SK-N-SH (cell line): ENCODE measurements around the gene TNFRSF14. TPM values are rescaled to one million over a fixed set of nuclear protein-coding genes. Genes with fewer than 3 reads are reported as not detected.
"Not testable (repeated sequence)": the region's sequence is repeated elsewhere in the genome, so short reads cannot be mapped to it uniquely, and the experiment has no call there.

Experiments used
- CTCF ChIA-PET: fragments of 300-600, 350-600 bp; formaldehyde crosslinking; extraction: SDS; loops from one replicate; lab custom pipeline; 2021; lab: Yijun Ruan, JAX
- POLR2A ChIA-PET: fragments of 350-600 bp; sonication (Branson Sonifier 250); formaldehyde crosslinking; extraction: SDS; loops from one replicate; lab custom pipeline; 2020; ENCODE audit warnings: antibody characterized with exemption, inconsistent platforms; lab: Yijun Ruan, JAX
- DNase-seq: peaks from one replicate; pipeline ENCODE4 v3.0.0; 2012
- H2AFZ ChIP-seq: fragments of 200-600 bp; sonication (generic); 2 replicates; pipeline ENCODE4 v1.8.1; 2016; ENCODE audit warnings: antibody characterized with exemption, mild to moderate bottlenecking, low read depth
- H3F3A ChIP-seq: fragments of 200-600 bp; sonication (generic); replicated peaks from 2 replicates; pipeline ENCODE3; 2016; ENCODE audit warnings: antibody characterized with exemption, mild to moderate bottlenecking; ENCODE audit not compliant: insufficient read depth
- H3K27ac ChIP-seq, 2 experiments: fragments of 200-500 bp in 1 of 2; fragments of 200-600 bp in 1 of 2; sonication (Bioruptor generic) in 1 of 2; sonication (generic), shearing (Covaris generic) in 1 of 2; 2 replicates each; pipeline versions ENCODE4 v1.5.1 to v1.6.1; 2014 to 2016; ENCODE audit warnings: low read depth in 2 of 2, inconsistent platforms in 1 of 2, low read length in 1 of 2, mild to moderate bottlenecking in 1 of 2, mixed read lengths in 1 of 2
- H3K27me3 ChIP-seq: fragments of 200-600 bp; sonication (generic), shearing (Covaris generic); 2 replicates; pipeline ENCODE4 v1.6.1; 2016; ENCODE audit warnings: mixed run types; ENCODE audit not compliant: insufficient read depth
- H3K36me3 ChIP-seq, 2 experiments: fragments of 200-500 bp in 1 of 2; fragments of 200-600 bp in 1 of 2; sonication (Bioruptor generic) in 1 of 2; sonication (generic) in 1 of 2; replicated peaks in 1 of 2; 2 replicates each; pipeline versions ENCODE3 to v1.5.1; 2014 to 2016; ENCODE audit warnings: low read length in 1 of 2, mild to moderate bottlenecking in 1 of 2; ENCODE audit not compliant: insufficient read depth in 2 of 2, control insufficient read depth in 1 of 2
- H3K4me1 ChIP-seq, 2 experiments: fragments of 200-500 bp in 1 of 2; fragments of 200-600 bp in 1 of 2; sonication (Bioruptor generic) in 1 of 2; sonication (generic), shearing (Covaris generic) in 1 of 2; 2 replicates each; pipeline versions ENCODE4 v1.5.1 to v1.6.1; 2014 to 2016; ENCODE audit warnings: low read depth in 1 of 2, low read length in 1 of 2, mixed run types in 1 of 2; ENCODE audit not compliant: insufficient read depth in 2 of 2, control insufficient read depth in 1 of 2
- H3K4me2 ChIP-seq: fragments of 200-600 bp; sonication (generic), shearing (Covaris generic); 2 replicates; pipeline ENCODE4 v1.6.1; 2017; ENCODE audit warnings: mixed run types
- H3K4me3 ChIP-seq, 2 experiments: fragments of 200-500 bp in 1 of 2; fragments of 200-600 bp in 1 of 2; sonication (Bioruptor generic) in 1 of 2; sonication (generic), shearing (Covaris generic) in 1 of 2; 2 replicates each; pipeline versions ENCODE4 v1.5.1 to v1.8.1; 2014 to 2016; ENCODE audit warnings: low read depth in 2 of 2, inconsistent platforms in 1 of 2, low read length in 1 of 2, mild to moderate bottlenecking in 1 of 2, mixed read lengths in 1 of 2, moderate library complexity in 1 of 2
- H3K79me2 ChIP-seq: fragments of 200-600 bp; sonication (generic); 2 replicates; pipeline ENCODE4 v1.8.1; 2017; ENCODE audit warnings: mild to moderate bottlenecking; ENCODE audit not compliant: insufficient read depth
- H3K9ac ChIP-seq: fragments of 200-600 bp; sonication (generic); 2 replicates; pipeline ENCODE4 v1.6.1; 2017; ENCODE audit warnings: mixed run types
- H3K9me2 ChIP-seq: fragments of 200-600 bp; sonication (generic); 2 replicates; pipeline ENCODE4 v1.6.1; 2017; ENCODE audit warnings: mixed run types
- H3K9me3 ChIP-seq: fragments of 200-600 bp; sonication (generic); 2 replicates; pipeline ENCODE4 v1.6.1; 2017; ENCODE audit warnings: mixed run types, mild to moderate bottlenecking, moderate library complexity
- H4K20me1 ChIP-seq: fragments of 200-600 bp; sonication (generic); 2 replicates; pipeline ENCODE4 v1.6.1; 2017; ENCODE audit warnings: mild to moderate bottlenecking, mixed run types; ENCODE audit not compliant: insufficient read depth
- ELF1 ChIP-seq: IDR thresholded peaks from 2 replicates; pipeline ENCODE4 v1.4.0; 2012
- FOXJ3 ChIP-seq: sonication (generic); formaldehyde crosslinking; IDR thresholded peaks from 2 replicates; pipeline ENCODE4 v1.5.1; 2020; ENCODE audit warnings: mild to moderate bottlenecking, missing genetic modification reagents
- GABPA ChIP-seq: IDR thresholded peaks from 2 replicates; pipeline ENCODE4 v1.4.0; 2012; ENCODE audit warnings: low read depth, mild to moderate bottlenecking
- JUND ChIP-seq: IDR thresholded peaks from 2 replicates; pipeline ENCODE4 v1.4.0; 2012
- MEF2A ChIP-seq: IDR thresholded peaks from 2 replicates; pipeline ENCODE4 v1.4.0; 2012; ENCODE audit warnings: low read depth, borderline replicate concordance
- NFIC ChIP-seq: IDR thresholded peaks from 2 replicates; pipeline ENCODE4 v1.4.0; 2012; ENCODE audit warnings: borderline replicate concordance
- NRF1 ChIP-seq: IDR thresholded peaks from 2 replicates; pipeline ENCODE4 v1.6.1; 2012; ENCODE audit warnings: low read depth, mild to moderate bottlenecking, low read length
- POLR2AphosphoS5 ChIP-seq: IDR thresholded peaks from 2 replicates; pipeline ENCODE4 v1.6.1; 2012; ENCODE audit warnings: low read depth, low read length
- RFX5 ChIP-seq: IDR thresholded peaks from 2 replicates; pipeline ENCODE4 v1.6.1; 2012; ENCODE audit warnings: mild to moderate bottlenecking, improper control_type of control experiment, low read length
- RXRA ChIP-seq: IDR thresholded peaks from 2 replicates; pipeline ENCODE4 v1.4.0; 2012; ENCODE audit warnings: low read depth, mild to moderate bottlenecking, borderline replicate concordance
- TEAD4 ChIP-seq: IDR thresholded peaks from 2 replicates; pipeline ENCODE4 v1.4.0; 2012; ENCODE audit warnings: mild to moderate bottlenecking, borderline replicate concordance; ENCODE audit not compliant: insufficient read depth
- YY1 ChIP-seq: IDR thresholded peaks from 2 replicates; pipeline ENCODE4 v1.4.0; 2012; ENCODE audit warnings: low read depth, mild to moderate bottlenecking
- WGBS: methylation state at CpG from one replicate; pipeline ENCODE4 v1.1.6; 2017; ENCODE audit warnings: low lambda C conversion rate; 5-methylcytosine and 5-hydroxymethylcytosine counted together
- polyA plus RNA-seq, 3 experiments: library from polyadenylated mRNA; depleted of rRNA; stranded (reverse); fragments of >200 nt; gene quantifications; 2 replicates each; pipeline ENCODE4 v1.2.3, GENCODE V29; 2012
- TF ChIP-seq, protein P1 (sequence below): IDR thresholded peaks from 2 replicates; pipeline ENCODE4; 2012
- TF ChIP-seq, protein P2 (sequence below): fragments of 150-350 bp; IDR thresholded peaks from 2 replicates; pipeline ENCODE4 v1.6.1; 2016; ENCODE audit warnings: mild to moderate bottlenecking, low read depth, low read length
- TF ChIP-seq, protein P3 (sequence below): IDR thresholded peaks from 2 replicates; pipeline ENCODE4 v1.4.0; 2012; ENCODE audit warnings: low read depth

Gene TNFRSF14
- polyA plus RNA-seq, 1 of the 3 experiments (the other 2 are of a cell fraction): 0.28 TPM

DNA sequence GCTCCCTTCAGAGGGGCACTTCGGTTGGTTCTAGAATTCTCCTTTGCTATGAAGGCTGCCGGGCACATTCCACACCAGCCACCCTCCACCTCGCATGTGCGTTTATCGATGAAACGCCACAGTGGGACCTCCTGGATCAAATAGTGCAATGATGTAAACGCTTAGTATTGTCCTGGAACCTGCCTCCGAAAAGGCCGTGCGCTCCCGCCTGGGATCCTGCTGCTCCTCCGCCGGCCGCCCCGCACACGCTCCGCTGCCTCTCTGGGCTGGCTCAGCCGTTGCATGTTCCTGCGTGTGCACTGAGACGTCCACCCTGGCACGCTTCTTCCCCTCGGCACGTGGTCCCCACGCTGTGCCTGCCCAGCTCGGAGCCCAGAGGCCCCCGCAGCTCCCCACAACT lies 4.0 kb upstream of the TNFRSF14 start:
- Histone ChIP-seq H4K20me1 (no peaks in the 10 kb centered on the region), H3K4me2 (no peak overlapping the region), H3K27me3 (no peaks in the 10 kb centered on the region), H3K4me1 (peaks cover 0 to 12% of the 10 kb centered on the region in 2 experiments; a peak in 1 of 4 replicates), H3F3A (no peaks in the 10 kb centered on the region), H2AFZ (no peak overlapping the region), H3K79me2 (no peaks in the 10 kb centered on the region), H3K27ac (no peak overlapping the region), H3K9ac (no peak overlapping the region), H3K9me3 (no peaks in the 10 kb centered on the region), H3K36me3 (no peaks in the 10 kb centered on the region)
- 85% methylated on average over 26 of the region's 26 CpGs for WGBS
- CTCF ChIA-PET: interaction anchor here (1.0 to 1.3 kb wide), 2 partner anchors 92 to 138 kb away, joined by 4 to 5 read pairs; no protein-coding TSS in a partner anchor
- DNase-seq: no peak
- POLR2A ChIA-PET: no interaction called here
- TF ChIP-seq, protein P1, sequence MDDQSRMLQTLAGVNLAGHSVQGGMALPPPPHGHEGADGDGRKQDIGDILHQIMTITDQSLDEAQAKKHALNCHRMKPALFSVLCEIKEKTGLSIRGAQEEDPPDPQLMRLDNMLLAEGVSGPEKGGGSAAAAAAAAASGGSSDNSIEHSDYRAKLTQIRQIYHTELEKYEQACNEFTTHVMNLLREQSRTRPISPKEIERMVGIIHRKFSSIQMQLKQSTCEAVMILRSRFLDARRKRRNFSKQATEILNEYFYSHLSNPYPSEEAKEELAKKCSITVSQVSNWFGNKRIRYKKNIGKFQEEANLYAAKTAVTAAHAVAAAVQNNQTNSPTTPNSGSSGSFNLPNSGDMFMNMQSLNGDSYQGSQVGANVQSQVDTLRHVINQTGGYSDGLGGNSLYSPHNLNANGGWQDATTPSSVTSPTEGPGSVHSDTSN: no peak
- TF ChIP-seq, protein P2, sequence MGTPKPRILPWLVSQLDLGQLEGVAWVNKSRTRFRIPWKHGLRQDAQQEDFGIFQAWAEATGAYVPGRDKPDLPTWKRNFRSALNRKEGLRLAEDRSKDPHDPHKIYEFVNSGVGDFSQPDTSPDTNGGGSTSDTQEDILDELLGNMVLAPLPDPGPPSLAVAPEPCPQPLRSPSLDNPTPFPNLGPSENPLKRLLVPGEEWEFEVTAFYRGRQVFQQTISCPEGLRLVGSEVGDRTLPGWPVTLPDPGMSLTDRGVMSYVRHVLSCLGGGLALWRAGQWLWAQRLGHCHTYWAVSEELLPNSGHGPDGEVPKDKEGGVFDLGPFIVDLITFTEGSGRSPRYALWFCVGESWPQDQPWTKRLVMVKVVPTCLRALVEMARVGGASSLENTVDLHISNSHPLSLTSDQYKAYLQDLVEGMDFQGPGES: no peak
- no peak for TF ChIP-seq NRF1
- TF ChIP-seq MEF2A: no peak
- TF ChIP-seq, protein P3, sequence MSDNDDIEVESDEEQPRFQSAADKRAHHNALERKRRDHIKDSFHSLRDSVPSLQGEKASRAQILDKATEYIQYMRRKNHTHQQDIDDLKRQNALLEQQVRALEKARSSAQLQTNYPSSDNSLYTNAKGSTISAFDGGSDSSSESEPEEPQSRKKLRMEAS: no peak
- TF ChIP-seq JUND: no peak
- no peak for TF ChIP-seq FOXJ3 (CRISPR knock-in tag)
- TF ChIP-seq YY1: no peak
- no peak for TF ChIP-seq NFIC
- TF ChIP-seq RXRA: no peak
- TF ChIP-seq ELF1: no peak
- TF ChIP-seq TEAD4: no peak
- TF ChIP-seq RFX5: no peak
- no peak for TF ChIP-seq GABPA
- TF ChIP-seq POLR2AphosphoS5: no peak
- TF ChIP-seq, all 33 proteins: peak for 0
- Histone ChIP-seq H3K9me2 (no peaks in the 10 kb centered on the region), H3K4me3 (no peak overlapping the region)

DNA sequence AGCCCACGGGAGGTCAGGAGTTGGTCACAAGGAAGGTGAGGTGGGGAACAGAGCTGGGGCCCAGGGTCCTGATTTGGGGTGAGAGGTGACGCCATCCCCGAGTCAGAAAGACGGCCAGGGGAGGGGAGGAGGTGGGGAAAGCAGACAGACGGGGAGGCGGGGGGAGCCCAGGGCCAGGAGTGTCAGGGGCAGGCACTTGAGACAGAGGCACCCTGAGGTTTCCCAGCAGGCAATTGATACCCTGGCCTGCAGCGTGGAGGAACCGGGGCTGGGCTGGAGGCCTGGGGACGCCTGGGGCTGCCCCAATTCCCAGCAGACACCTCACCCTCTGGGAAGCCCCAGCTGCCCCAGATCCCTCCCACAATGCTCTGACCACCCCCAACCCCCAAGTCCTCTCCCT lies 3.1 kb upstream of the TNFRSF14 start:
- H2AFZ ChIP-seq, CTCF ChIA-PET, H3K27me3 ChIP-seq, DNase-seq, H3K79me2 ChIP-seq, H3K4me2 ChIP-seq, H3K27ac ChIP-seq, H3F3A ChIP-seq, H3K36me3 ChIP-seq, H3K9ac ChIP-seq, H3K9me2 ChIP-seq, H3K4me3 ChIP-seq, H3K9me3 ChIP-seq, H3K4me1 ChIP-seq, POLR2A ChIA-PET, H4K20me1 ChIP-seq: not testable (repeated sequence)
- WGBS: 34% methylated on average over 7 of the region's 9 CpGs
